HG03439 (cell line): ENCODE data around the gene SYS1.

Experiments used
- ATAC-seq: cut with Tn5 transposase; IDR thresholded peaks from one replicate; pipeline ENCODE4 v1.9.1; 2021; ENCODE audit warnings: mild to moderate bottlenecking, moderate library complexity; ENCODE audit not compliant: unreplicated experiment

SYS1 gene

GRCh38 chr20:45412653-45413052, 49.7 kb downstream of the SYS1 start:
- no peak for ATAC-seq

DNA sequence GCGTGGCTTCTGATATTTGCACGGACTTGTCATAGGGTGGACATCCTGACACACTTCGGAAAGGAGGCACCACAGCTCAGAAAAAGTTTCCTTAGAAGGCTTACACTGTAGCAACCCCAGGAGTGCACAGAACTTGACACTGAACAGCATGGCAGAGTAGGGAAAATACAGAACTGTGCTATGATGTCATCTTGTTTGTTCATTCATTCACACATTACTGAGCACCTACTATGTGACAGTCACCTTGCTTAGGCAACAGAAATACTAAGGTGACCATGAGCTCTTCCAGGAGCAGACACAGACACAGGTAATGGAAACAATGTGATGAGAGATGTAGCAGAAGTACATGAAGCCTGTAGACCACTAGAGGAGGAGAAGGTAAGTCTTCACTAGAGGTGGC, 50.5 kb downstream of the SYS1 start:
- ATAC-seq = no peak

- peak; percentile 59 for ATAC-seq
These were observed 53.1 kb downstream of the SYS1 start, which contains the start of gene PIGT for GRCh38 chr20:45415822-45416637. PIGT (plus strand) TSS chr20:45416141; CDS start chr20:45416157, 16 bp downstream.

DNA sequence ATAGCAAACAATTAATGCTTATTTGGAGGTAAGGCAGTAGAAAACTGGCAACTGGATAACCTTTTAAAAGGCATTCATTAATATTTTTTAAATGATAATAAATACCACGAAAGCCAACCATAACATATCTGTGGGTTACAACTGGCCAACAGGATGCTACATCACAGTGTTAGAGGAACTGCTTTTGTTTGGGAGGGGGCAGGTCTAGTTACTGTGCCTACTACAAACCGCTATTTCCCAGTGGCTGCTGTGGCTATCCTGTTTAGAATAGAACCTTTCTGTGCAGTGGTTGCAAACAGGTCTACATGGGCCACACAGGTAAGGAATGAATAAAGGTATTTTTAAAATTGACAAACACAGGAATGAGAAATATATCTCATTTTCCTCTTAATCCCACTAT, 54.0 kb downstream of the SYS1 start:
- ATAC-seq = no peak
